Measurements from ENCODE around the gene MMEL1.

GRCh38 chr1:2610036-2610959 is 22.5 kb downstream of the MMEL1 start:
- no peak for TF ChIP-seq POLR2AphosphoS5 (IDR thresholded peaks at IDR 0.05)
- TF ChIP-seq CTCF (IDR thresholded peaks at IDR 0.05): no peak
- TF ChIP-seq POLR2A (IDR thresholded peaks at IDR 0.05): no peak
